B cell (primary cell): ENCODE results near the gene TSC1. TPM values are rescaled to one million over a fixed set of nuclear protein-coding genes. Genes with fewer than 3 reads are reported as not detected.

Experiments
- ATAC-seq: fragments of 200-7000 bp; cut with Tn5 transposase; one replicate; pipeline ENCODE4 v1.10.0; 2021; ENCODE audit warnings: low read depth, mild to moderate bottlenecking, moderate number of reproducible peaks, moderate library complexity
- CTCF ChIA-PET: fragments of 350-600 bp; sonication (Branson Sonifier 250); formaldehyde crosslinking; loops from one replicate; lab custom pipeline; 2021; ENCODE audit warnings: antibody characterized with exemption, inconsistent platforms; lab: Charles Lee
- POLR2A ChIA-PET: fragments of 350-600 bp; sonication (Branson Sonifier 250); formaldehyde crosslinking; loops from one replicate; lab custom pipeline; 2021; ENCODE audit warnings: antibody characterized with exemption; lab: Charles Lee
- DNase-seq: peaks from one replicate; pipeline ENCODE4 v3.0.0; 2013
- H2AFZ ChIP-seq: 2 replicates; pipeline ENCODE4 v1.6.1; 2012; ENCODE audit warnings: mild to moderate bottlenecking, low read depth, low read length; ENCODE audit not compliant: insufficient read depth, poor library complexity, severe bottlenecking
- H3K27ac ChIP-seq, 2 donors: 1 replicate in 1 of 2; 2 replicates in 1 of 2; pipeline ENCODE4 v1.5.1; 2012 to 2013; ENCODE audit warnings: low read length in 2 of 2, mild to moderate bottlenecking in 2 of 2, moderate library complexity in 1 of 2
- H3K27me3 ChIP-seq, 4 experiments: fragments of 200-600 bp in 1 of 4; sonication (generic) in 1 of 4; replicated peaks in 1 of 4; 1 replicate in 2 of 4; 2 replicates in 2 of 4; pipeline versions ENCODE4 v1.6.1 to v1.7.0; 2013 to 2016; ENCODE audit warnings: low read length in 3 of 4, mild to moderate bottlenecking in 2 of 4, mixed read lengths in 1 of 4, moderate library complexity in 1 of 4; ENCODE audit not compliant: insufficient read depth in 4 of 4, control insufficient read depth in 3 of 4; ENCODE audit errors: control extremely low read depth in 1 of 4
- H3K36me3 ChIP-seq, 2 experiments: replicated peaks in 1 of 2; 1 replicate in 1 of 2; 2 replicates in 1 of 2; pipeline versions ENCODE4 v1.6.1 to v1.7.1; 2013; ENCODE audit warnings: low read length in 1 of 2; ENCODE audit not compliant: insufficient read depth in 2 of 2, control insufficient read depth in 1 of 2; ENCODE audit errors: control extremely low read depth in 1 of 2, extremely low read depth in 1 of 2
- H3K4me1 ChIP-seq, 2 donors: fragments of 200-600 bp in 1 of 2; sonication (generic) in 1 of 2; 1 replicate in 1 of 2; 2 replicates in 1 of 2; pipeline versions ENCODE4 v1.5.1 to v1.6.1; 2013 to 2017; ENCODE audit warnings: low read length in 2 of 2; ENCODE audit not compliant: control insufficient read depth in 2 of 2, insufficient read depth in 2 of 2
- H3K4me2 ChIP-seq: replicated peaks from 2 replicates; pipeline ENCODE3; 2012; ENCODE audit warnings: mild to moderate bottlenecking, low read depth, low read length; ENCODE audit not compliant: poor library complexity, severe bottlenecking
- H3K4me3 ChIP-seq, 5 experiments: fragments of 200-600 bp in 1 of 5; sonication (generic) in 1 of 5; 1 replicate in 3 of 5; 2 replicates in 2 of 5; pipeline versions ENCODE4 v1.5.1 to v1.7.0; 2011 to 2016; ENCODE audit warnings: low read length in 4 of 5, mild to moderate bottlenecking in 4 of 5, low read depth in 2 of 5, control low read depth in 1 of 5, moderate library complexity in 1 of 5; ENCODE audit not compliant: insufficient read depth in 1 of 5; ENCODE audit errors: control extremely low read depth in 1 of 5, extremely low read depth in 1 of 5
- H3K79me2 ChIP-seq: fragments of 200-600 bp; sonication (generic); one replicate; pipeline ENCODE4 v1.6.0; 2016; ENCODE audit warnings: low read length; ENCODE audit not compliant: control insufficient read depth, insufficient read depth
- H3K9ac ChIP-seq: fragments of 200-600 bp; sonication (generic); 2 replicates; pipeline ENCODE4 v1.6.1; 2017; ENCODE audit warnings: mild to moderate bottlenecking, low read length, moderate library complexity
- H3K9me3 ChIP-seq, 3 donors: one replicate each; pipeline versions ENCODE4 v1.6.1 to v1.7.1; 2013; ENCODE audit warnings: low read length in 2 of 3; ENCODE audit not compliant: control insufficient read depth in 2 of 3, insufficient read depth in 1 of 3; ENCODE audit errors: control extremely low read depth in 1 of 3
- H4K20me1 ChIP-seq: 2 replicates; pipeline ENCODE4 v1.6.0; 2012; ENCODE audit warnings: mild to moderate bottlenecking, low read length; ENCODE audit not compliant: insufficient read depth, control insufficient read depth, poor library complexity, severe bottlenecking
- H3K27ac Mint-ChIP-seq: one replicate; pipeline ENCODE4 v1.8.0; 2021; ENCODE audit warnings: mixed read lengths
- H3K27me3 Mint-ChIP-seq: one replicate; pipeline ENCODE4 v1.8.0; 2021; ENCODE audit warnings: mixed read lengths
- H3K4me1 Mint-ChIP-seq: one replicate; pipeline ENCODE4 v1.8.0; 2021; ENCODE audit warnings: mixed read lengths
- H3K4me3 Mint-ChIP-seq: one replicate; pipeline ENCODE4 v1.8.0; 2021; ENCODE audit warnings: mixed read lengths
- H3K9me3 Mint-ChIP-seq: one replicate; pipeline ENCODE4 v1.8.0; 2022; ENCODE audit warnings: mixed read lengths; ENCODE audit not compliant: insufficient read depth
- EZH2 ChIP-seq: IDR thresholded peaks from 2 replicates; pipeline ENCODE4 v1.6.1; 2012; ENCODE audit warnings: borderline replicate concordance, low read depth, mild to moderate bottlenecking, moderate library complexity, low read length; ENCODE audit not compliant: insufficient read depth, poor library complexity, severe bottlenecking
- WGBS: methylation state at CpG from one replicate; pipeline ENCODE4 v1.1.5; 2013; ENCODE audit warnings: missing lambda C conversion rate; ENCODE audit not compliant: insufficient coverage; 5-methylcytosine and 5-hydroxymethylcytosine counted together
- intact Hi-C: fragments of 100-400 bp; cut with micrococcal nuclease; formaldehyde crosslinking; loops from one replicate; pipeline ENCODE4 v1.10.0; 2022
- polyA plus RNA-seq: library from polyadenylated mRNA; depleted of rRNA; stranded (reverse); fragments of >200 nt; gene quantifications from 2 replicates; pipeline ENCODE4 v1.2.3, GENCODE V29; 2012
- total RNA-seq, 2 donors: library from RNA; stranded (reverse); fragments of 120-200 nt in 1 of 2; gene quantifications; 1 replicate in 1 of 2; 2 replicates in 1 of 2; pipeline versions ENCODE4 v1.2.3 to v1.2.4, GENCODE V29; 2013 to 2022
- TF ChIP-seq, protein P1 (sequence below): fragments of 200-600 bp; IDR thresholded peaks from one replicate; pipeline ENCODE4 v1.8.0; 2022; ENCODE audit warnings: antibody characterized with exemption, mild to moderate bottlenecking

TSC1 gene
- total and polyA plus RNA-seq, 2 donors (not counting 1 experiment from before 2014, with no cell fraction given), result 34.4 to 102 TPM

DNA sequence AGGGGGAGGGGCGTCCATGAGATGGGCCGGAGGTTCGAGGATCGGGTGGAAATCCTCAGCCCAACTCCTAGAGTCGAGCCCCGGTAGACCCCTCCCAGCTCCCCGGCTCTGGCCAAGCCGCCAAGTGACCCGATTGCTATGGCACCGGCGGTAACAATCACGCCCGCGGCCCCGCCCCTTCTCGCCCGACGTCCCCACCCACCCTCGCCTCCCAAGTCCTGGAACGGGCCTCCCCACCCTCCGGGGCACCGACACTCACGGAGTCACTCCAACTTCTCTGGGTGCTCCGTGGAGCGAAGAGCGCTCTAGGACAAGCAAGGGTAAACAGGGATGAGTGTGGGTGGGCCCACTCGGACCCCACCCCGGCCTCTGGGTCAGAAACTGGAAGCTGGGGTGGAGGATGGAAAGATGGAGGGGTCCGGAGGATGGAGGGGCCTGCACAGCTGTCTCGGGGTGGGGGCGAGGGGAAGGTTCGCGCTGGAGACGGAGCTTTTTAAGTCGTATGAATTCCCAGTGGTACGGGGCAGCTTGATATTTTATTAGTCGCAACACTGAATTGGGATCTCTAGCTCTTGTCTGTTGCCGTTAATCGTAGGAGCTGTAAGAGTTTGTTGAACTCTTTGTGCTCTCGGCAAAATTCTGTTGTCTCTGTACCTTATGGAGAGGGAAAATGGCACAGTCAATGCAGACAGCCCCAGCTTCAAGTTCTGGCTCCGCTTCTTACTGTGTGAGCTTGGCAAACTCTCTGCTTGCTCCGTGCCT lies 65.5 kb downstream of the TSC1 start, which contains the start of gene SPACA9:
Gene SPACA9 (plus strand): TSS at position 204 of the 762 bp plus-strand sequence. CDS start 5,050 bp downstream, outside the sequence.
- Mint-ChIP-seq H3K27ac (peak within 1 kb of the TSS; percentile 91), H3K4me1 (peaks cover 21% of the 10 kb centered on the region), H3K4me3 (peak within 1 kb of the TSS; percentile 89), H3K27me3 (no peaks in the 10 kb centered on the region), H3K9me3 (no peaks in the 10 kb centered on the region)
- CTCF ChIA-PET, result interaction anchor here (0.9 to 2.9 kb wide), 6 partner anchors 9 to 99 kb away, joined by 3 to 30 read pairs (median 4); no protein-coding TSS in a partner anchor
- DNase-seq (peak; percentile 49), ATAC-seq (peak; percentile 48)
- Histone ChIP-seq H2AFZ (peak within 1 kb of the TSS; percentile 100), H4K20me1 (no peaks in the 10 kb centered on the region), H3K9ac (peak within 1 kb of the TSS; percentile 98), H3K79me2 (no peaks in the 10 kb centered on the region), H3K36me3 (no peaks in the 10 kb centered on the region), H3K27ac (peak within 1 kb of the TSS; percentile 51 to 81), H3K9me3 (no peaks in the 10 kb centered on the region), H3K4me3 (peak within 1 kb of the TSS; percentile 64 to 99 (median 94)), H3K27me3 (no peaks in the 10 kb centered on the region), H3K4me1 (peaks cover 16 to 29% of the 10 kb centered on the region in 2 donors), H3K4me2 (peak within 1 kb of the TSS; percentile 96)
- intact Hi-C loops, result loop anchor here (1.0 to 2.0 kb wide), 3 partner anchors 9 to 66 kb away; partner anchors contain the start of gene TSC1
- POLR2A ChIA-PET, result interaction anchor here (0.6 to 1.0 kb wide), 4 partner anchors 9 to 1082 kb away, joined by 3 to 12 read pairs (median 6); no protein-coding TSS in a partner anchor
- 28% methylated on average over 29 of the region's 42 CpGs for WGBS
- TF ChIP-seq, protein P1, sequence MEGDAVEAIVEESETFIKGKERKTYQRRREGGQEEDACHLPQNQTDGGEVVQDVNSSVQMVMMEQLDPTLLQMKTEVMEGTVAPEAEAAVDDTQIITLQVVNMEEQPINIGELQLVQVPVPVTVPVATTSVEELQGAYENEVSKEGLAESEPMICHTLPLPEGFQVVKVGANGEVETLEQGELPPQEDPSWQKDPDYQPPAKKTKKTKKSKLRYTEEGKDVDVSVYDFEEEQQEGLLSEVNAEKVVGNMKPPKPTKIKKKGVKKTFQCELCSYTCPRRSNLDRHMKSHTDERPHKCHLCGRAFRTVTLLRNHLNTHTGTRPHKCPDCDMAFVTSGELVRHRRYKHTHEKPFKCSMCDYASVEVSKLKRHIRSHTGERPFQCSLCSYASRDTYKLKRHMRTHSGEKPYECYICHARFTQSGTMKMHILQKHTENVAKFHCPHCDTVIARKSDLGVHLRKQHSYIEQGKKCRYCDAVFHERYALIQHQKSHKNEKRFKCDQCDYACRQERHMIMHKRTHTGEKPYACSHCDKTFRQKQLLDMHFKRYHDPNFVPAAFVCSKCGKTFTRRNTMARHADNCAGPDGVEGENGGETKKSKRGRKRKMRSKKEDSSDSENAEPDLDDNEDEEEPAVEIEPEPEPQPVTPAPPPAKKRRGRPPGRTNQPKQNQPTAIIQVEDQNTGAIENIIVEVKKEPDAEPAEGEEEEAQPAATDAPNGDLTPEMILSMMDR, result no peak
- TF ChIP-seq EZH2, result no peak
